Chondrocyte (in vitro differentiated cells): Measurements from ENCODE around the gene COL19A1. TPM values are rescaled to one million over a fixed set of nuclear protein-coding genes. Genes with fewer than 3 reads are reported as not detected.
"Not testable (repeated sequence)": the region's sequence is repeated elsewhere in the genome, so short reads cannot be mapped to it uniquely, and the experiment has no call there.

ENCODE experiments used
- DNase-seq: peaks from one replicate; pipeline ENCODE4 v3.0.0; 2021; ENCODE audit warnings: mixed read lengths, low spot score
- H3K27ac Mint-ChIP-seq: one replicate; pipeline ENCODE4 v1.8.0; 2021; ENCODE audit warnings: mild to moderate bottlenecking, moderate library complexity, mixed read lengths; ENCODE audit not compliant: unreplicated experiment
- H3K27me3 Mint-ChIP-seq: 2 replicates; pipeline ENCODE4 v1.8.0; 2021; ENCODE audit warnings: low read depth, mixed read lengths
- H3K36me3 Mint-ChIP-seq: 2 replicates; pipeline ENCODE4 v1.8.0; 2021; ENCODE audit warnings: low read depth, mixed read lengths
- H3K4me1 Mint-ChIP-seq: 2 replicates; pipeline ENCODE4 v1.8.0; 2021; ENCODE audit warnings: low read depth, mild to moderate bottlenecking, mixed read lengths
- H3K4me3 Mint-ChIP-seq: one replicate; pipeline ENCODE4 v1.8.0; 2021; ENCODE audit warnings: mild to moderate bottlenecking, moderate library complexity, mixed read lengths; ENCODE audit not compliant: unreplicated experiment
- H3K9me3 Mint-ChIP-seq: 2 replicates; pipeline ENCODE4 v1.8.0; 2021; ENCODE audit warnings: low read depth, mixed read lengths
- total RNA-seq: library from RNA; stranded (reverse); gene quantifications from 3 replicates; pipeline ENCODE4 v1.2.1, GENCODE V29; 2021
- TF ChIP-seq, protein P1 (sequence below): fragments of 200-600 bp; sonication (generic); IDR thresholded peaks from 2 replicates; pipeline ENCODE4 v1.5.0; 2021; ENCODE audit warnings: antibody characterized with exemption, mild to moderate bottlenecking, moderate library complexity

COL19A1 gene
- total RNA-seq, 1 donor from 2014 or later, result 2.0 TPM

DNA sequence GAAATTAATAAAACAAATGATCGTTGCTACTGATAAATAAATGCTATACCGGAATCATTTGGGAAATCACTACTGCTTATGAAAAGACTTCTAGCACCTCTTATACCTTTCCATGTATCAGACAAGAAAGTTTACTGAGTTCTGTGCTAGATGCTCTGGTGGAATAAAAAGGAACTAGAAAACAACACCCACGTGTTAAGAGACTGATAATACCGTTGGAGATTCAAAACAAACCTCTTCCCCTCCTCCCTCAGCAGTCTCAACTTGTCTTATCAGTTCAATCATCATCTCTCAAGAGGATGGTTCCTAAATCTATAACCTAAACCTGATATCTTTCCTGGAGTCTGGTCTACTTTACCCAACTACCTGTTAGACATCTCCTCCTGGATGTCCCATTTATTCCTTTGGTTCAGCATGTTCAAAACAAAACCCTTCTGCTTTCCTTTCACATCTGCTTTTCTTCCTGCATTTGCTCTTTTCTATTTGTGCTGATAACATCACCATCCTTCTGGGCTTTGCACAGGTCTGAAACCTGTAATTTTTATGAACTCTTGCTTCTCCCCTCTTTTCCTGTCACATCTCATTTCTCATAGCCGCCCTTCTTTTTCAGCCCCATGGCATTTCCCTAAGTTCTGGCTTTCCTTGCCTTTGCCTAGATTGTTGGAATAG, 122.2 kb downstream of the COL19A1 start:
- Mint-ChIP-seq H3K27ac (no peak overlapping the region), H3K9me3 (peaks cover 12% of the 10 kb centered on the region), H3K36me3 (no peaks in the 10 kb centered on the region), H3K27me3 (peaks cover 1% of the 10 kb centered on the region), H3K4me3 (no peak overlapping the region), H3K4me1 (no peaks in the 10 kb centered on the region)
- DNase-seq, result no peak
- TF ChIP-seq, protein P1, sequence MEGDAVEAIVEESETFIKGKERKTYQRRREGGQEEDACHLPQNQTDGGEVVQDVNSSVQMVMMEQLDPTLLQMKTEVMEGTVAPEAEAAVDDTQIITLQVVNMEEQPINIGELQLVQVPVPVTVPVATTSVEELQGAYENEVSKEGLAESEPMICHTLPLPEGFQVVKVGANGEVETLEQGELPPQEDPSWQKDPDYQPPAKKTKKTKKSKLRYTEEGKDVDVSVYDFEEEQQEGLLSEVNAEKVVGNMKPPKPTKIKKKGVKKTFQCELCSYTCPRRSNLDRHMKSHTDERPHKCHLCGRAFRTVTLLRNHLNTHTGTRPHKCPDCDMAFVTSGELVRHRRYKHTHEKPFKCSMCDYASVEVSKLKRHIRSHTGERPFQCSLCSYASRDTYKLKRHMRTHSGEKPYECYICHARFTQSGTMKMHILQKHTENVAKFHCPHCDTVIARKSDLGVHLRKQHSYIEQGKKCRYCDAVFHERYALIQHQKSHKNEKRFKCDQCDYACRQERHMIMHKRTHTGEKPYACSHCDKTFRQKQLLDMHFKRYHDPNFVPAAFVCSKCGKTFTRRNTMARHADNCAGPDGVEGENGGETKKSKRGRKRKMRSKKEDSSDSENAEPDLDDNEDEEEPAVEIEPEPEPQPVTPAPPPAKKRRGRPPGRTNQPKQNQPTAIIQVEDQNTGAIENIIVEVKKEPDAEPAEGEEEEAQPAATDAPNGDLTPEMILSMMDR, result no peak

DNA sequence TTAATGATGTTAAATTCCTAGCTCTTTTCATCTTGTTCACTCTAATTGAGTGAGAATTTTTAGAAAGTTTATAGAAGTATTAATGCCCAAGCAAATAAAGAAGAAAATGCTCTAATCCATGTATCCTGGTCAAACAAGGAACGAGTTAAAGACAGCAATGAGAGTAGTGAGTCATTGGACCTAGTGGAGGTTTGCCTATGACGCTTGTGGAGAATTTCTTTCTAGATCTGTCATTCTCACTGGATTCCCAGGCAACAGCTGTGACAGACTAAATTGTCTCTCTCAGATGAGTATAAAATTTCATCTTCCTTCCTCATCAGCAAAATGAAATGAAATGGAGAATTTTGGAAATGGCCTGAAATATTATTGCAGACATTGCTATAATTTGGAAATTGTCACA, 127.9 kb downstream of the COL19A1 start:
- Mint-ChIP-seq H3K36me3 (no peaks in the 10 kb centered on the region), H3K4me3 (no peak overlapping the region), H3K27me3 (peaks cover 1% of the 10 kb centered on the region)

DNA sequence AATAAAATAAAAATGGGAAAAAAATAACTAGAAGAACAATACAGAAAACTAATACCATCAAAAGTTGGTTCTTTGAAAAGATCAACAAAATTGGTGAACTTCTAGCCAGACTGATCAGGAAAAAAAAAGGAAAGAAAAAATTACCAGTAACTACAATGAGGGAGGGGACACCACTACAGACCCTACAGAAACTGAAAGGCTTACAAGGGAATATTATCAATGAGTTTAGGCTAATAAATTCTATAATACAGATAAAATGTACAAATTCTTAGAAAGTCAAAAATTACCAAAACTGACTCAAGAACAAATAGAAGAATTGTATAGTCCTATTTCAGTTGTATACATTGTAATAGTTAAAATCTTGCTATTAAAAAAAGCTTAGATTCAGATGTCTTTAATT, 141.8 kb downstream of the COL19A1 start:
- Mint-ChIP-seq H3K4me1 (no peaks in the 10 kb centered on the region), H3K36me3 (no peaks in the 10 kb centered on the region), H3K4me3 (no peak overlapping the region)

More for the DNA sequence above, 127.9 kb downstream of the COL19A1 start:
- H3K27ac Mint-ChIP-seq, result no peak overlapping the region
- TF ChIP-seq, protein P1, result no peak
- DNase-seq, result no peak
- peaks cover 4% of the 10 kb centered on the region for H3K4me1 Mint-ChIP-seq
- peaks cover 12% of the 10 kb centered on the region for H3K9me3 Mint-ChIP-seq

DNA sequence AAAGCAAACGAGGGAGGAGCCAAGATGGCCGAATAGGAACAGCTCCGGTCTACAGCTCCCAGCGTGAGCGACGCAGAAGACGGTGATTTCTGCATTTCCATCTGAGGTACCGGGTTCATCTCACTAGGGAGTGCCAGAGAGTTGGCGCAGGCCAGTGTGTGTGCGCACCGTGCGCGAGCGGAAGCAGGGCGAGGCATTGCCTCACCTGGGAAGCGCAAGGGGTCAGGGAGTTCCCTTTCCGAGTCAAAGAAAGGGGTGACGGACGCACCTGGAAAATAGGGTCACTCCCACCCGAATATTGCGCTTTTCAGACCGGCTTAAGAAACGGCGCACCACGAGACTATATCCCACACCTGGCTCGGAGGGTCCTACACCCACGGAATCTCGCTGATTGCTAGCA, 144.0 kb downstream of the COL19A1 start:
- not testable (repeated sequence) for H3K4me1 Mint-ChIP-seq, DNase-seq, H3K27me3 Mint-ChIP-seq, H3K4me3 Mint-ChIP-seq, H3K36me3 Mint-ChIP-seq, H3K27ac Mint-ChIP-seq
- H3K9me3 Mint-ChIP-seq, result peaks cover 20% of the 10 kb centered on the region

More for the DNA sequence above, 141.8 kb downstream of the COL19A1 start:
- DNase-seq, result no peak
- no peak overlapping the region for H3K27ac Mint-ChIP-seq
- TF ChIP-seq, protein P1, result no peak
- no peaks in the 10 kb centered on the region for H3K27me3 Mint-ChIP-seq
- peaks cover 31% of the 10 kb centered on the region for H3K9me3 Mint-ChIP-seq

DNA sequence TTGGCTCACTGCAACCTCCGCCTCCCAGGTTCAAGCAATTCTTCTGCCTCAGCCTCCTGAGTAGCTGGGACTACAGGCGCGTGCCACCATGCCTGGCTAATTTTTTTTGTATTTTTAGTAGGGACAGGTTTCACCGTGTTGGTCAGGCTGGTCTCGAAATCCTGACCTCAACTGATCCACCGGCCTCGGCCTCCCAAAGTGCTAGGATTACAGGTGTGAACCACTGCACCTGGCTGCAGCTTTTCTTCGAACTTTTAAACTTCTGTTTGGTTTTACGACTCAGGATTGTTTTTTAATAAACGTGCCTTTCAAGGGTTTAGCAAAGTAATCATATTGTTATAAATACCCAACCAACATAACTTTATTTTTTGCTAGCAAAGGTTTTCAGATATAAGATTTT, 156.8 kb downstream of the COL19A1 start:
- not testable (repeated sequence) for H3K36me3 Mint-ChIP-seq, H3K27me3 Mint-ChIP-seq, H3K4me3 Mint-ChIP-seq, DNase-seq, H3K27ac Mint-ChIP-seq, H3K9me3 Mint-ChIP-seq, H3K4me1 Mint-ChIP-seq

DNA sequence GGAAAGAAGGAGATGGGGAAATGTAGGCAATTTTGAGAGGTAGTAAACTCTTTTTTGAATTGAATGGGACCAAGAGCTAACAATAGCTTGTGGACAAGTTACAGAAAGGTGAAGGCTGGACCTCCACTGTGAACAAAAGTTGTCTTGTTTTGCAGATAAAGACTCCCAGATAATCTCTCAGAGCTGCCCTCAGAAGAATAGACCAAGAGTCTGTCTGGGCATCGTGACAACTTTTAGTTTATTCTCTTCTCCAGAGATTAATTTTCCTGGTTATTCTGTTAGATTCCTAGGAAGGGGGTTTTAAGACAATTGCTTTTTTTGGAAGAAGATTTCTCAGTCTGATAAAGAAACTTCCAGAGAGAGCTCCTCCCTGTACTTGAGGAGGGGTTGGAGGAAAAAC, 161.9 kb downstream of the COL19A1 start:
- Mint-ChIP-seq H3K36me3 (no peaks in the 10 kb centered on the region), H3K4me3 (no peak overlapping the region), H3K27ac (no peak overlapping the region), H3K27me3 (peaks cover 2% of the 10 kb centered on the region), H3K9me3 (no peaks in the 10 kb centered on the region), H3K4me1 (no peaks in the 10 kb centered on the region)
- DNase-seq, result no peak
- TF ChIP-seq, protein P1, result no peak
